Suprapubic skin (tissue), 3 donors: Measurements from ENCODE around the gene TMEM50B.

ENCODE experiments used
- CTCF ChIP-seq, 2 donors: fragments of 200-600 bp in 1 of 2; fragments of 450-650 bp in 1 of 2; sonication (generic) in 1 of 2; IDR thresholded peaks; one replicate each; pipeline ENCODE4 v1.5.1; 2016 to 2019; ENCODE audit warnings: antibody characterized with exemption in 2 of 2, mild to moderate bottlenecking in 1 of 2, moderate library complexity in 1 of 2
- EP300 ChIP-seq: sonication (generic); formaldehyde crosslinking; IDR thresholded peaks from one replicate; pipeline ENCODE4 v1.6.1; 2017; ENCODE audit warnings: antibody characterized with exemption
- POLR2A ChIP-seq, 2 donors: fragments of 450-650 bp; IDR thresholded peaks; one replicate each; pipeline ENCODE4 v1.6.1; 2017; ENCODE audit warnings: antibody characterized with exemption in 2 of 2, mild to moderate bottlenecking in 2 of 2, moderate library complexity in 2 of 2

- TF ChIP-seq EP300 (no peak), POLR2A (IDR thresholded peaks at IDR 0.05) (no peak), CTCF (IDR thresholded peaks at IDR 0.05) (no peak)
Measured at GRCh38 chr21:33477066-33477465, 2.7 kb downstream of the TMEM50B start.
